K562 (cell line): Measurements from ENCODE around the gene PIP4K2A. TPM values are rescaled to one million over a fixed set of nuclear protein-coding genes. Genes with fewer than 3 reads are reported as not detected.
A peak's percentile ranks its signal among the peaks of the same experiment; 100 is the strongest.

Source experiments
- ADNP ChIP-seq: fragments of 200-800 bp; sonication (Bioruptor generic); IDR thresholded peaks from 2 replicates; pipeline ENCODE4 v1.6.1; 2016; ENCODE audit warnings: missing genetic modification characterization, missing compliant biosample characterization
- CEBPB ChIP-seq: fragments of 450-650 bp; IDR thresholded peaks from 2 replicates; pipeline ENCODE4 v1.6.1; 2016; ENCODE audit warnings: missing genetic modification characterization, missing compliant biosample characterization
- CHD1 ChIP-seq: fragments of 200-600 bp; sonication (generic); IDR thresholded peaks from one replicate; pipeline ENCODE4 v1.6.1; 2012; ENCODE audit warnings: mild to moderate bottlenecking, moderate library complexity, low read length, inconsistent platforms
- FOXK1 ChIP-seq: sonication (generic); formaldehyde crosslinking; IDR thresholded peaks from 2 replicates; pipeline ENCODE4 v1.8.0; 2022; ENCODE audit warnings: missing genetic modification reagents, mild to moderate bottlenecking, borderline replicate concordance
- LEF1 ChIP-seq: fragments of 450-650 bp; IDR thresholded peaks from 2 replicates; pipeline ENCODE4 v1.6.1; 2016; ENCODE audit warnings: mild to moderate bottlenecking
- MED1 ChIP-seq: sonication (generic); formaldehyde crosslinking; IDR thresholded peaks from 2 replicates; pipeline ENCODE4 v1.8.1; 2023; ENCODE audit warnings: missing genetic modification reagents, borderline replicate concordance
- MTA2 ChIP-seq: fragments of 450-650 bp; IDR thresholded peaks from 2 replicates; pipeline ENCODE4 v1.6.1; 2016; ENCODE audit warnings: low read depth
- MYNN ChIP-seq, 2 experiments: sonication (generic); formaldehyde crosslinking in 1 of 2; IDR thresholded peaks; 2 replicates each; pipeline versions ENCODE4 v1.5.0 to v1.6.1; 2016 to 2020; ENCODE audit warnings: antibody characterized with exemption in 1 of 2, missing genetic modification reagents in 1 of 2
- NFE2 ChIP-seq: IDR thresholded peaks from 2 replicates; pipeline ENCODE4 v1.6.1; 2014; ENCODE audit warnings: antibody characterized with exemption, low read depth
- RFX5 ChIP-seq: IDR thresholded peaks from 2 replicates; pipeline ENCODE4 v1.6.1; 2011; ENCODE audit warnings: low read depth, mild to moderate bottlenecking, improper control_type of control experiment, low read length
- SPI1 ChIP-seq: IDR thresholded peaks from 2 replicates; pipeline ENCODE4 v1.6.1; 2011; ENCODE audit warnings: low read depth, low read length, control low read depth, borderline replicate concordance
- TEAD4 ChIP-seq, 2 experiments: sonication (generic) in 1 of 2; formaldehyde crosslinking in 1 of 2; IDR thresholded peaks; 2 replicates each; pipeline versions ENCODE4 v1.6.1 to v1.8.0; 2012 to 2022; ENCODE audit warnings: borderline replicate concordance in 1 of 2, inconsistent platforms in 1 of 2, low read length in 1 of 2, mild to moderate bottlenecking in 1 of 2, missing genetic modification reagents in 1 of 2
- TRIM28 ChIP-seq: fragments of 450-650 bp; IDR thresholded peaks from 2 replicates; pipeline ENCODE4 v1.6.1; 2017
- WHSC1 ChIP-seq: IDR thresholded peaks from one replicate; pipeline ENCODE4 v1.6.1; 2012; ENCODE audit warnings: low read length, control low read depth, inconsistent platforms
- ZFP36 ChIP-seq: fragments of 150-350 bp; IDR thresholded peaks from 2 replicates; pipeline ENCODE4 v1.6.1; 2018; ENCODE audit warnings: low read length, low read depth; ENCODE audit not compliant: partially characterized antibody
- ZNF274 ChIP-seq: IDR thresholded peaks from 2 replicates; pipeline ENCODE4 v1.6.1; 2011; ENCODE audit warnings: low read depth, mild to moderate bottlenecking, low read length, moderate library complexity, borderline replicate concordance
- ZNF436 ChIP-seq: fragments of 250-450, 450-650 bp; sonication (Bioruptor Pico); formaldehyde crosslinking; IDR thresholded peaks from 2 replicates; pipeline ENCODE4 v1.7.0; 2020; ENCODE audit warnings: mild to moderate bottlenecking
- ZNF699 ChIP-seq: fragments of 250-450 bp; sonication (Bioruptor Pico); IDR thresholded peaks from 2 replicates; pipeline ENCODE4 v1.8.0; 2021; ENCODE audit warnings: mild to moderate bottlenecking, moderate library complexity; ENCODE audit not compliant: insufficient replicate concordance
- polyA plus RNA-seq, 8 experiments: library from polyadenylated mRNA; depleted of rRNA in 4 of 8; stranded (reverse) in 5 of 8; unstranded in 3 of 8; fragments of >200 nt; fragmentation: Nextera tagmentation in 2 of 8; fragmentation: Illumina TruSeq in 1 of 8; extraction: Ambion mirVana in 2 of 8; extraction: Trizol in 1 of 8; gene quantifications; 2 replicates each; pipeline versions ENCODE4 v1.2.1 to v1.2.3, GENCODE V29; 2011 to 2014; ENCODE audit warnings: inconsistent platforms in 1 of 8, missing spikeins in 1 of 8
- total RNA-seq, 7 experiments: library from RNA; depleted of rRNA in 6 of 7; stranded (reverse); fragments of >200 nt in 6 of 7; fragmentation: Illumina TruSeq in 2 of 7; extraction: Trizol in 2 of 7; gene quantifications; 2 replicates each; pipeline versions ENCODE4 v1.2.1 to v1.2.3, GENCODE V29; 2011 to 2021; ENCODE audit warnings: low replicate concordance in 1 of 7
- TF ChIP-seq, protein P1 (sequence below): conservative IDR thresholded peaks from 2 replicates; pipeline ENCODE4 v1.6.1; 2011; ENCODE audit warnings: low read depth, mild to moderate bottlenecking, low read length; ENCODE audit not compliant: control insufficient read depth
- TF ChIP-seq, protein P2 (sequence below): fragments of 250-450 bp; sonication (Bioruptor Pico); IDR thresholded peaks from 2 replicates; pipeline ENCODE4 v1.4.0; 2020; ENCODE audit warnings: borderline replicate concordance
- TF ChIP-seq, protein P3 (sequence below): fragments of 450-650 bp; IDR thresholded peaks from 2 replicates; pipeline ENCODE4 v1.7.0; 2016; ENCODE audit warnings: borderline replicate concordance
- TF ChIP-seq, protein P4 (sequence below): IDR thresholded peaks from 3 replicates; pipeline ENCODE4 v1.6.1; 2011; ENCODE audit warnings: borderline replicate concordance, mild to moderate bottlenecking; ENCODE audit not compliant: insufficient read length, insufficient read depth
- TF ChIP-seq, protein P5 (sequence below): sonication (generic); IDR thresholded peaks from 2 replicates; pipeline ENCODE4 v1.6.1; 2016

PIP4K2A gene
- total and polyA plus RNA-seq, 9 of the 15 experiments (the other 6 are each of a cell fraction or from before 2014, with no cell fraction given) = 35.6 to 117 (median 71.9) TPM

DNA sequence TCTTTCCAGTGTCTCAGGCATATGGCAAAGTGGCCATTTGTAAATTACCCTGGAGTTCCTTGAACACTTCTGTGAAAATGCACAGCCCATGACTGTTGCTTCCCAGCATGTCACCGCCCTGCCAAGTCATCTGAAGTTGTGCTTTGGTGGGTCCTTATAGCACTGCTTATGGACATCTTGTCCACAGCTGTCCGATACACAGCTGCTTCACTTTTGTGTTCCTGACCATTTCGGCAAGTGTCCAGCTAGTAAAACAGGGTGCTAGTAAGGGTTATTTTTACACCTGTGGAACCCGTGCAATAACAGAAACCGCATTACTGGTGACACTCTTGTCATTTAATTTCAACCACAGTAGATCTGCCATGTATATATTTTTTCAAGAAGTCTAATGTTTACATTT lies 29.7 kb downstream of the PIP4K2A start (continued):
- TF ChIP-seq, protein P1, sequence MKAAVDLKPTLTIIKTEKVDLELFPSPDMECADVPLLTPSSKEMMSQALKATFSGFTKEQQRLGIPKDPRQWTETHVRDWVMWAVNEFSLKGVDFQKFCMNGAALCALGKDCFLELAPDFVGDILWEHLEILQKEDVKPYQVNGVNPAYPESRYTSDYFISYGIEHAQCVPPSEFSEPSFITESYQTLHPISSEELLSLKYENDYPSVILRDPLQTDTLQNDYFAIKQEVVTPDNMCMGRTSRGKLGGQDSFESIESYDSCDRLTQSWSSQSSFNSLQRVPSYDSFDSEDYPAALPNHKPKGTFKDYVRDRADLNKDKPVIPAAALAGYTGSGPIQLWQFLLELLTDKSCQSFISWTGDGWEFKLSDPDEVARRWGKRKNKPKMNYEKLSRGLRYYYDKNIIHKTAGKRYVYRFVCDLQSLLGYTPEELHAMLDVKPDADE = no peak
- TF ChIP-seq, protein P2, sequence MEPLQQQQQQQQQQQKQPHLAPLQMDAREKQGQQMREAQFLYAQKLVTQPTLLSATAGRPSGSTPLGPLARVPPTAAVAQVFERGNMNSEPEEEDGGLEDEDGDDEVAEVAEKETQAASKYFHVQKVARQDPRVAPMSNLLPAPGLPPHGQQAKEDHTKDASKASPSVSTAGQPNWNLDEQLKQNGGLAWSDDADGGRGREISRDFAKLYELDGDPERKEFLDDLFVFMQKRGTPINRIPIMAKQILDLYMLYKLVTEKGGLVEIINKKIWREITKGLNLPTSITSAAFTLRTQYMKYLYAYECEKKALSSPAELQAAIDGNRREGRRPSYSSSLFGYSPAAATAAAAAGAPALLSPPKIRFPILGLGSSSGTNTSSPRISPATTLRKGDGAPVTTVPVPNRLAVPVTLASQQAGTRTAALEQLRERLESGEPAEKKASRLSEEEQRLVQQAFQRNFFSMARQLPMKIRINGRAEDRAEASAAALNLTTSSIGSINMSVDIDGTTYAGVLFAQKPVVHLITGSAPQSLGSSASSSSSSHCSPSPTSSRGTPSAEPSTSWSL (CRISPR knock-in tag) = no peak
- TF ChIP-seq WHSC1 (peak; percentile 59), FOXK1 (CRISPR knock-in tag) (no peak), SPI1 (no peak), ZNF436 (no peak), ADNP (tag) (no peak), CHD1 (no peak), ZNF699 (CRISPR knock-in tag) (no peak), NFE2 (peak; percentile 44; the same call in 1 of the 2 replicates), CEBPB (no peak), MYNN (IDR thresholded peaks at IDR 0.05) (0 out of 2 replicates have a peak, but pooled peaks have one; percentile 20), MYNN (CRISPR knock-in tag; IDR thresholded peaks at IDR 0.05) (no peak), ZNF274 (no peak), MED1 (CRISPR knock-in tag) (no peak), TRIM28 (no peak), ZFP36 (no peak), LEF1 (no peak), RFX5 (no peak), MTA2 (no peak), TEAD4 (IDR thresholded peaks at IDR 0.05; ENCODE audit: low read length) (peak; percentile 13; the same call in 1 of the 2 replicates), TEAD4 (CRISPR knock-in tag; IDR thresholded peaks at IDR 0.05; ENCODE audit: borderline replicate concordance) (no peak)
- TF ChIP-seq, protein P3, sequence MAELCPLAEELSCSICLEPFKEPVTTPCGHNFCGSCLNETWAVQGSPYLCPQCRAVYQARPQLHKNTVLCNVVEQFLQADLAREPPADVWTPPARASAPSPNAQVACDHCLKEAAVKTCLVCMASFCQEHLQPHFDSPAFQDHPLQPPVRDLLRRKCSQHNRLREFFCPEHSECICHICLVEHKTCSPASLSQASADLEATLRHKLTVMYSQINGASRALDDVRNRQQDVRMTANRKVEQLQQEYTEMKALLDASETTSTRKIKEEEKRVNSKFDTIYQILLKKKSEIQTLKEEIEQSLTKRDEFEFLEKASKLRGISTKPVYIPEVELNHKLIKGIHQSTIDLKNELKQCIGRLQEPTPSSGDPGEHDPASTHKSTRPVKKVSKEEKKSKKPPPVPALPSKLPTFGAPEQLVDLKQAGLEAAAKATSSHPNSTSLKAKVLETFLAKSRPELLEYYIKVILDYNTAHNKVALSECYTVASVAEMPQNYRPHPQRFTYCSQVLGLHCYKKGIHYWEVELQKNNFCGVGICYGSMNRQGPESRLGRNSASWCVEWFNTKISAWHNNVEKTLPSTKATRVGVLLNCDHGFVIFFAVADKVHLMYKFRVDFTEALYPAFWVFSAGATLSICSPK = no peak
- TF ChIP-seq, protein P4, sequence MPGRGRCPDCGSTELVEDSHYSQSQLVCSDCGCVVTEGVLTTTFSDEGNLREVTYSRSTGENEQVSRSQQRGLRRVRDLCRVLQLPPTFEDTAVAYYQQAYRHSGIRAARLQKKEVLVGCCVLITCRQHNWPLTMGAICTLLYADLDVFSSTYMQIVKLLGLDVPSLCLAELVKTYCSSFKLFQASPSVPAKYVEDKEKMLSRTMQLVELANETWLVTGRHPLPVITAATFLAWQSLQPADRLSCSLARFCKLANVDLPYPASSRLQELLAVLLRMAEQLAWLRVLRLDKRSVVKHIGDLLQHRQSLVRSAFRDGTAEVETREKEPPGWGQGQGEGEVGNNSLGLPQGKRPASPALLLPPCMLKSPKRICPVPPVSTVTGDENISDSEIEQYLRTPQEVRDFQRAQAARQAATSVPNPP = no peak
- TF ChIP-seq, protein P5, sequence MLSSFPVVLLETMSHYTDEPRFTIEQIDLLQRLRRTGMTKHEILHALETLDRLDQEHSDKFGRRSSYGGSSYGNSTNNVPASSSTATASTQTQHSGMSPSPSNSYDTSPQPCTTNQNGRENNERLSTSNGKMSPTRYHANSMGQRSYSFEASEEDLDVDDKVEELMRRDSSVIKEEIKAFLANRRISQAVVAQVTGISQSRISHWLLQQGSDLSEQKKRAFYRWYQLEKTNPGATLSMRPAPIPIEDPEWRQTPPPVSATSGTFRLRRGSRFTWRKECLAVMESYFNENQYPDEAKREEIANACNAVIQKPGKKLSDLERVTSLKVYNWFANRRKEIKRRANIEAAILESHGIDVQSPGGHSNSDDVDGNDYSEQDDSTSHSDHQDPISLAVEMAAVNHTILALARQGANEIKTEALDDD = peak; percentile 52; the same call in 1 of the 2 replicates
